Transverse colon (tissue), 4 donors: ENCODE measurements around the gene KRT8. TPM values are rescaled to one million over a fixed set of nuclear protein-coding genes. Genes with fewer than 3 reads are reported as not detected.
A peak's percentile ranks its signal among the peaks of the same experiment; 100 is the strongest.

Experiments used
- DNase-seq: peaks from one replicate; pipeline ENCODE4 v3.0.0-alpha.2; 2019
- H3K27ac ChIP-seq, 4 donors: fragments of 200-600 bp; sonication (generic); 2 replicates each; pipeline ENCODE4 v1.5.1; 2016 to 2018; ENCODE audit warnings: inconsistent platforms in 4 of 4
- H3K27me3 ChIP-seq: fragments of 200-600 bp; sonication (generic); 2 replicates; pipeline ENCODE4 v1.5.1; 2017; ENCODE audit warnings: inconsistent platforms
- H3K36me3 ChIP-seq, 4 donors: fragments of 200-600 bp; sonication (generic); 2 replicates each; pipeline ENCODE4 v1.5.1; 2017 to 2019; ENCODE audit warnings: inconsistent platforms in 4 of 4
- H3K4me1 ChIP-seq, 4 donors: fragments of 200-600 bp; sonication (generic); 2 replicates each; pipeline ENCODE4 v1.5.1; 2017 to 2020; ENCODE audit warnings: inconsistent platforms in 4 of 4
- H3K4me3 ChIP-seq, 4 donors: fragments of 200-600 bp; sonication (generic); 1 replicate in 1 of 4; 2 replicates in 3 of 4; pipeline versions ENCODE4 v1.5.1 to v1.6.1; 2017 to 2019; ENCODE audit warnings: inconsistent platforms in 4 of 4
- H3K9me3 ChIP-seq, 2 donors: fragments of 200-600 bp; sonication (generic); 2 replicates each; pipeline ENCODE4 v1.5.1; 2017 to 2019; ENCODE audit warnings: inconsistent platforms in 2 of 2
- EP300 ChIP-seq: sonication (generic); formaldehyde crosslinking; IDR thresholded peaks from one replicate; pipeline ENCODE4 v1.6.1; 2017; ENCODE audit warnings: antibody characterized with exemption, low read depth
- POLR2A ChIP-seq: fragments of 450-650 bp; IDR thresholded peaks from one replicate; pipeline ENCODE4 v1.6.1; 2016; ENCODE audit warnings: antibody characterized with exemption, mild to moderate bottlenecking, moderate library complexity
- POLR2AphosphoS5 ChIP-seq, 3 donors: sonication (generic); formaldehyde crosslinking; IDR thresholded peaks; one replicate each; pipeline ENCODE4 v1.6.1; 2016; ENCODE audit warnings: antibody characterized with exemption in 3 of 3
- WGBS, 2 donors: methylation state at CpG; one replicate each; pipeline ENCODE4 v1.1.5; 2018; ENCODE audit warnings: low coverage in 1 of 2; 5-methylcytosine and 5-hydroxymethylcytosine counted together
- in situ Hi-C, 4 donors: fragments of 200-750 bp; cut with MboI; loops; one replicate each; pipeline versions ENCODE4 v1.15.0 to v1.15.1; 2017; ENCODE audit warnings: low sequenced_read_pairs in 3 of 4, low pct_ligation_motif_present in 1 of 4, low pct_unique_long_range_greater_than_20kb in 1 of 4
- intact Hi-C: fragments of 100-400 bp; cut with DNase I; formaldehyde crosslinking; loops from one replicate; pipeline ENCODE4 v1.15.1; 2023; ENCODE audit warnings: low total_unique reads
- total RNA-seq, 4 donors: library from RNA; depleted of rRNA; stranded (reverse); fragments of >200 nt; gene quantifications; one replicate each; pipeline ENCODE4 v1.1.0, GENCODE V29; 2016
- TF ChIP-seq, protein P1 (sequence below), 5 experiments: fragments of 200-600 bp in 3 of 5; fragments of 450-650 bp in 2 of 5; sonication (generic) in 3 of 5; IDR thresholded peaks; 1 replicate in 2 of 5; 2 replicates in 3 of 5; pipeline ENCODE4 v1.5.1; 2016 to 2017; ENCODE audit warnings: antibody characterized with exemption in 5 of 5, inconsistent platforms in 3 of 5, mild to moderate bottlenecking in 2 of 5, moderate library complexity in 1 of 5

Gene KRT8
- total RNA-seq, 4 donors from 2014 or later = 1,016 to 3,505 (median 2,245) TPM

GRCh38 chr12:52873832-52874572 lies 30.9 kb downstream of the KRT8 start:
- H3K27me3 ChIP-seq = no peaks in the 10 kb centered on the region
- H3K36me3 ChIP-seq = no peaks in the 10 kb centered on the region
- in situ Hi-C loops = loop anchor here in 3 of 4 donors (10.0 to 25.0 kb wide), 4 partner anchors 289 to 719 kb away; partner anchors contain the start of gene KRT84 (in 2 of the 3)
- H3K4me1 ChIP-seq = peaks cover 23 to 63% (median 59%) of the 10 kb centered on the region in 4 donors
- H3K4me3 ChIP-seq = peak overlapping the region; percentile 25 to 54 (median 44)
- TF ChIP-seq, protein P1, sequence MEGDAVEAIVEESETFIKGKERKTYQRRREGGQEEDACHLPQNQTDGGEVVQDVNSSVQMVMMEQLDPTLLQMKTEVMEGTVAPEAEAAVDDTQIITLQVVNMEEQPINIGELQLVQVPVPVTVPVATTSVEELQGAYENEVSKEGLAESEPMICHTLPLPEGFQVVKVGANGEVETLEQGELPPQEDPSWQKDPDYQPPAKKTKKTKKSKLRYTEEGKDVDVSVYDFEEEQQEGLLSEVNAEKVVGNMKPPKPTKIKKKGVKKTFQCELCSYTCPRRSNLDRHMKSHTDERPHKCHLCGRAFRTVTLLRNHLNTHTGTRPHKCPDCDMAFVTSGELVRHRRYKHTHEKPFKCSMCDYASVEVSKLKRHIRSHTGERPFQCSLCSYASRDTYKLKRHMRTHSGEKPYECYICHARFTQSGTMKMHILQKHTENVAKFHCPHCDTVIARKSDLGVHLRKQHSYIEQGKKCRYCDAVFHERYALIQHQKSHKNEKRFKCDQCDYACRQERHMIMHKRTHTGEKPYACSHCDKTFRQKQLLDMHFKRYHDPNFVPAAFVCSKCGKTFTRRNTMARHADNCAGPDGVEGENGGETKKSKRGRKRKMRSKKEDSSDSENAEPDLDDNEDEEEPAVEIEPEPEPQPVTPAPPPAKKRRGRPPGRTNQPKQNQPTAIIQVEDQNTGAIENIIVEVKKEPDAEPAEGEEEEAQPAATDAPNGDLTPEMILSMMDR (IDR thresholded peaks at IDR 0.05) = no peak
- TF ChIP-seq EP300 = no peak
- TF ChIP-seq POLR2A = peak; percentile 58
- peak; percentile 30 to 53 (median 51) for TF ChIP-seq POLR2AphosphoS5 (IDR thresholded peaks at IDR 0.05)
- DNase-seq = peak; percentile 91
- 2% methylated on average over 46 of the region's 55 CpGs; no CpG with 5 or more reads in 1 of the 2 donors for WGBS, 2 donors
- H3K27ac ChIP-seq = peak overlapping the region; percentile 85 to 97 (median 90)
- intact Hi-C loops = loop anchor here (5.0 to 10.0 kb wide), 3 partner anchors 292 to 641 kb away; no protein-coding TSS in a partner anchor
- no peaks in the 10 kb centered on the region for H3K9me3 ChIP-seq

DNA sequence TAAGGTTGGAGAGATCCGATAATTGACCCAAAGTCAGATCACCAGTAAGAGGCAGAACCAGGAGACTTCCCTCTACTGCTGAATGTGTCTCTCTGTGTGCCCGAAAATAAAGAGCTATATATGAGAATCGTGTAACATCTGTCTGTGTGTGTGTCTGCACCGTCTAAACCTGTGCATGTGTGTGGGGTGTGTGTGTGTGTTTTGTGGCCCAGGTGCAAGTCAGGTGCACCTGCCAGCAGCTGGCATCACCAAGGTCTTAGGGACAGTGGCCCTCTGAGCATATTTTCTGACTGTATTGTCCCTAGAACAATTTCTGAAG lies 31.4 kb downstream of the KRT8 start:
- no peak for TF ChIP-seq POLR2A
- no peak for TF ChIP-seq POLR2AphosphoS5 (IDR thresholded peaks at IDR 0.05)
- TF ChIP-seq, protein P1 (IDR thresholded peaks at IDR 0.05) = no peak
- TF ChIP-seq EP300 = no peak
- no peaks in the 10 kb centered on the region for H3K27me3 ChIP-seq
- in situ Hi-C loops (loop anchor here in 3 of 4 donors (10.0 to 25.0 kb wide), 4 partner anchors 289 to 719 kb away; partner anchors contain the start of gene KRT84 (in 2 of the 3)), intact Hi-C loops (loop anchor here (5.0 to 10.0 kb wide), 3 partner anchors 291 to 641 kb away; no protein-coding TSS in a partner anchor)
- peaks cover 20 to 58% (median 54%) of the 10 kb centered on the region in 4 donors for H3K4me1 ChIP-seq
- no peaks in the 10 kb centered on the region for H3K36me3 ChIP-seq
- peak overlapping the region; percentile 85 to 97 (median 90) for H3K27ac ChIP-seq
- H3K4me3 ChIP-seq = peak overlapping the region in 2 of 4 donors; percentile 45 to 54
- DNase-seq = no peak
- WGBS, 2 donors = 36 to 50% methylated on average over 4 of the region's 4 CpGs
- H3K9me3 ChIP-seq = no peaks in the 10 kb centered on the region

DNA sequence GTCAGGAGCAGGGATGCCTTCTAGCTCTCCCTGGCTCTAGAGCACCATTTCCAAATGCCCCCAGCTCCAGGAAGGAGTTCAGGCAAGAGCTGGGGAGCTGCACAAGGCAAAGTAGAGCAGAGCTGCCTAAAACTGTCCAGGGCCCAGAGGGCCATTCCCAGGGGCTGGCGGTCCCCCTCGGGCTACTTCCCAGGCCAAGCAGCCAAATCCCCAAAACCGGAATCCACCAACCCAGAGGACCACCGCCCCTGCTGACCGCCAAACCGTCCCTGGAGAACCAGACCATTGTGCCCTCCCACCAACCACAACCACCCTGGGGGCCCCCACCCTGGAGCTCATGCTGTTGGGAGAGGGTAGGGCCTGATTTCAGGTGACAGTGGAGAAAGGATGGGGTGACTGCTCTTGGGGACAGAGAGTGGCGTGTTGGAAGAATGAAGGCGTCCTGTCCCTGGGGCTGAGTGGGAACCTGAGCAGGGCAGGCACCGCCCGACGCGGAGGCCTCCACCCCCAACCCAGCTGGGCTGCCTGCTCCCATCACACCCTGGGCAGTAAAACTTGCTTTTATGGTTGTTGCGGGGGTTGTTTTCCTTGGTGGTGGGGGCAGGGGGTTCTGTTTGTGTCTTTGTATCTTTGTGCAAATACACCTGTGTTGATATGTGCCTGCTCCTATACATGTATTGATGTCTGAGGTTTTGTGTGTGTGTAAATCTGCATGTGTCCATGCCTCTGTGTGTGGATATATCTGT lies 32.1 kb downstream of the KRT8 start:
- Histone ChIP-seq H3K36me3 (no peaks in the 10 kb centered on the region), H3K27me3 (no peaks in the 10 kb centered on the region), H3K9me3 (no peaks in the 10 kb centered on the region), H3K27ac (peak overlapping the region; percentile 85 to 97 (median 90)), H3K4me3 (no peak overlapping the region), H3K4me1 (peaks cover 20 to 58% (median 53%) of the 10 kb centered on the region in 4 donors)
- TF ChIP-seq EP300 (peak; percentile 14), POLR2A (peak; percentile 51), POLR2AphosphoS5 (IDR thresholded peaks at IDR 0.05) (peak; percentile 22 to 71 (median 58))
- TF ChIP-seq, protein P1 (IDR thresholded peaks at IDR 0.05) = no peak
- whole genome bisulfite sequencing, 2 donors = 62% methylated on average over 13 of the region's 13 CpGs; no CpG with 5 or more reads in 1 of the 2 donors
- intact Hi-C loops (loop anchor here (5.0 to 10.0 kb wide), 3 partner anchors 291 to 642 kb away; no protein-coding TSS in a partner anchor), in situ Hi-C loops (loop anchor here in 3 of 4 donors (10.0 to 25.0 kb wide), 4 partner anchors 288 to 718 kb away; partner anchors contain the start of gene KRT84 (in 2 of the 3))
- peak; percentile 73 for DNase-seq
